GM12878 (cell line): ENCODE data around the gene ZACN. TPM values are rescaled to one million over a fixed set of nuclear protein-coding genes. Genes with fewer than 3 reads are reported as not detected.
A peak's percentile ranks its signal among the peaks of the same experiment; 100 is the strongest.

ENCODE experiments used
- ATAC-seq: fragments of 200-7000 bp; cut with Tn5 transposase; 3 replicates; pipeline ENCODE4 v1.9.1; 2020; ENCODE audit warnings: mild to moderate bottlenecking, moderate library complexity
- BruUV-seq: library from RNA; stranded (reverse); fragments of 400-500 nt; replicated peaks from 2 replicates; lab custom pipeline; 2021; lab: Mats Ljungman, UMichigan
- CTCF ChIA-PET: fragments of 300-600 bp; sonication (Branson Sonifier 250); formaldehyde crosslinking; extraction: SDS; loops from one replicate; lab custom pipeline; 2021; ENCODE audit warnings: inconsistent platforms; lab: Yijun Ruan, JAX
- POLR2A ChIA-PET: fragments of 350-600 bp; formaldehyde crosslinking; extraction: SDS; loops from one replicate; lab custom pipeline; 2021; ENCODE audit warnings: inconsistent platforms; lab: Charles Lee
- RAD21 ChIA-PET: fragments of 300-600 bp; sonication (Branson Sonifier 250); formaldehyde crosslinking; loops from one replicate; lab custom pipeline; 2023; ENCODE audit warnings: antibody characterized with exemption; ENCODE audit not compliant: unreplicated experiment; lab: Charles Lee
- SMC1A ChIA-PET: fragments of 300-600 bp; sonication (Branson Sonifier 250); formaldehyde crosslinking; loops from one replicate; lab custom pipeline; 2023; ENCODE audit not compliant: unreplicated experiment, uncharacterized antibody; lab: Charles Lee
- DNase-seq: peaks from one replicate; pipeline ENCODE4 v3.0.0-alpha.2; 2011; ENCODE audit warnings: low read depth, low spot score
- FAIRE-seq: peaks from 3 replicates; lab custom pipeline; 2011; peaks lifted over from hg19 to GRCh38; lab: Jason Lieb, UNC
- H2AFZ ChIP-seq: 2 replicates; pipeline ENCODE4 v1.6.0; 2011; ENCODE audit warnings: low read depth, low read length, control low read depth; ENCODE audit not compliant: control insufficient read depth
- H3K27ac ChIP-seq: 2 replicates; pipeline ENCODE4 v1.5.1; 2011; ENCODE audit warnings: control low read depth; ENCODE audit not compliant: control insufficient read depth, insufficient read depth
- H3K27me3 ChIP-seq, 2 experiments: replicated peaks in 1 of 2; 2 replicates each; pipeline versions ENCODE4 v1.6.0 to v1.6.1; 2011; ENCODE audit warnings: low read length in 1 of 2; ENCODE audit not compliant: control insufficient read depth in 2 of 2, insufficient read depth in 2 of 2
- H3K36me3 ChIP-seq, 2 experiments: 2 replicates each; pipeline ENCODE4 v1.5.1; 2011; ENCODE audit warnings: low read length in 1 of 2; ENCODE audit not compliant: control insufficient read depth in 2 of 2, insufficient read depth in 2 of 2
- H3K4me1 ChIP-seq: 2 replicates; pipeline ENCODE4 v1.6.1; 2011; ENCODE audit warnings: mild to moderate bottlenecking, low read length, moderate library complexity, mixed read lengths; ENCODE audit not compliant: control insufficient read depth, insufficient read depth
- H3K4me2 ChIP-seq: 2 replicates; pipeline ENCODE4 v1.6.0; 2011; ENCODE audit warnings: control low read depth; ENCODE audit not compliant: control insufficient read depth, insufficient read depth
- H3K4me3 ChIP-seq: fragments of 200-600 bp; sonication (generic); 2 replicates; pipeline ENCODE4 v1.5.1; 2016
- H3K79me2 ChIP-seq: 2 replicates; pipeline ENCODE4 v1.6.0; 2011; ENCODE audit warnings: low read length; ENCODE audit not compliant: control insufficient read depth, insufficient read depth
- H3K9ac ChIP-seq: 2 replicates; pipeline ENCODE4 v1.8.0; 2011; ENCODE audit warnings: low read length, control low read depth, mixed read lengths; ENCODE audit not compliant: control insufficient read depth, insufficient read depth
- H3K9me3 ChIP-seq: replicated peaks from 3 replicates; pipeline ENCODE4 v1.5.1; 2011; ENCODE audit warnings: mild to moderate bottlenecking, low read length; ENCODE audit not compliant: control insufficient read depth, insufficient read depth
- H4K20me1 ChIP-seq: 2 replicates; pipeline ENCODE4 v1.6.0; 2011; ENCODE audit not compliant: control insufficient read depth, insufficient read depth
- MEF2B ChIP-seq: fragments of 450-650 bp; IDR thresholded peaks from 2 replicates; pipeline ENCODE4 v1.6.1; 2018; ENCODE audit warnings: mild to moderate bottlenecking, moderate library complexity; ENCODE audit not compliant: partially characterized antibody, poor library complexity, severe bottlenecking
- SPI1 ChIP-seq: IDR thresholded peaks from 2 replicates; pipeline ENCODE4 v1.6.1; 2011; ENCODE audit warnings: low read depth, mild to moderate bottlenecking, low read length, moderate library complexity, borderline replicate concordance; ENCODE audit not compliant: insufficient read depth
- ZNF24 ChIP-seq: fragments of 450-650 bp; IDR thresholded peaks from 2 replicates; pipeline ENCODE4 v1.6.1; 2017; ENCODE audit warnings: antibody characterized with exemption, mild to moderate bottlenecking
- WGBS: methylation state at CpG from one replicate; pipeline ENCODE4 v1.1.6; 2016; ENCODE audit warnings: low lambda C conversion rate; ENCODE audit not compliant: insufficient replicate concordance, insufficient coverage; ENCODE audit errors: missing lambda C conversion rate; 5-methylcytosine and 5-hydroxymethylcytosine counted together
- in situ Hi-C: fragments of 300-500 bp; cut with MboI; formaldehyde crosslinking; loops from 9 replicates; pipeline ENCODE4 v1.14.3; 2018; ENCODE audit warnings: mixed read lengths
- intact Hi-C: fragments of 100-400 bp; cut with micrococcal nuclease; formaldehyde crosslinking; loops from one replicate; pipeline ENCODE4 v1.14.2; 2022; ENCODE audit not compliant: unreplicated experiment
- polyA plus RNA-seq, 11 experiments: library from polyadenylated mRNA; depleted of rRNA in 4 of 11; unstranded in 6 of 11; stranded (reverse) in 5 of 11; fragments of >200 nt; fragmentation: Nextera tagmentation in 4 of 11; fragmentation: Illumina TruSeq in 1 of 11; extraction: Ambion mirVana in 4 of 11; extraction: Trizol in 1 of 11; gene quantifications; 1 replicate in 1 of 11; 2 replicates in 10 of 11; pipeline versions ENCODE4 v1.2.1 to v1.2.3, GENCODE V29; 2011 to 2016; ENCODE audit warnings: inconsistent platforms in 2 of 11, missing spikeins in 2 of 11, low read depth in 1 of 11
- total RNA-seq, 4 experiments: library from RNA; depleted of rRNA in 3 of 4; stranded (reverse); fragments of >200 nt in 3 of 4; fragmentation: Illumina TruSeq in 1 of 4; extraction: Trizol in 1 of 4; gene quantifications; 2 replicates each; pipeline versions ENCODE4 v1.2.1 to v1.2.3, GENCODE V29; 2013 to 2021
- TF ChIP-seq, protein P1 (sequence below): fragments of 450-650 bp; IDR thresholded peaks from 2 replicates; pipeline ENCODE4 v1.6.1; 2016; ENCODE audit warnings: mild to moderate bottlenecking

ZACN gene
- total and polyA plus RNA-seq, 10 of the 15 experiments (the other 5 are each of a cell fraction or from before 2014, with no cell fraction given): 0.06 to 11.3 (median 0.47) TPM; not detected in 2

DNA sequence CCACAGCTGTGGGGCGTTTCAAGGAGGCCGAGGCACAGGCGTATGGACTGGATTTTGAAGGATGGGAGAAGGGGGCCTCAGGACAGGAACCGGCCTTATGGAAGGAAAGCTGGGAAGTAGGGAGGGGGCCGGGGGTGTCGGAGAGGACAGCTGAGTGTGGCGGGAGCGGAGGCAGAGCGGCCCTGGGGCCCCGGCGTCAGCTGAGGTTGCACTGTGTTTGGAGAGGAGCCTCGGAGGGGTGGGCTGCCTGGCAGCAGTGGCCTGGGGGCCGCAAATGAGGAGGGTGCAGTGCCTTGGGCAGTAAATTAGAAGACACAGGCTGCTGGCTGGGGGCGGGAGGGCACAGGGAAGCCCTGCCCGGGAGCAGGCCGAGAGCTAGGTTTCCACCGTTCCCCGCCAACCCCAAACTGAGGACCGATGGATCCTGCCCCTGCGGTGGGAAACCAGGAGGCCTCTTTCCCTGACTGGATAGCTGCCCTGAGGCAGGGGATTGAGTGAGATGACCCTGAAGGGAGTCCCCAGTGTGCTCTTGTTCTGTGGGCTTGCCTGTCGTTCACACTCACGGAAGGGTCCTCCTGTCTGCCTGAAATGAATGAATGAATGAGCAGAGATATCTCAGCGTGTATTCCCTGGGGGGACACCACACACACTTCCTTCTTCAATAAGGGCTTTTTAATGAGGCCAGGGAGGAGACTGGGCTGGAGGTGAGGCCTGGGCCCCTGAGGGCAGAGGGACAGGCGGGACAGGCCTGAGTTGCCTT lies 43.6 kb downstream of the ZACN start:
- no TSS peak for BruUV-seq
- SMC1A ChIA-PET: interaction anchor here (0.6 to 9.0 kb wide), 12 partner anchors 23 to 161 kb away, joined by 3 to 77 read pairs (median 4); no protein-coding TSS in a partner anchor
- H3K4me2 ChIP-seq: peak overlapping the region; percentile 88; the same call in 1 of the 2 replicates
- peaks cover 6% of the 10 kb centered on the region for H3K4me1 ChIP-seq
- FAIRE-seq: no peak
- no peak overlapping the region for H2AFZ ChIP-seq
- H4K20me1 ChIP-seq: no peaks in the 10 kb centered on the region
- no peaks in the 10 kb centered on the region for H3K79me2 ChIP-seq
- H3K4me3 ChIP-seq: no peak overlapping the region
- no peak overlapping the region for H3K27ac ChIP-seq
- TF ChIP-seq ZNF24: peak; percentile 89
- TF ChIP-seq MEF2B: peak; percentile 75
- TF ChIP-seq, protein P1, sequence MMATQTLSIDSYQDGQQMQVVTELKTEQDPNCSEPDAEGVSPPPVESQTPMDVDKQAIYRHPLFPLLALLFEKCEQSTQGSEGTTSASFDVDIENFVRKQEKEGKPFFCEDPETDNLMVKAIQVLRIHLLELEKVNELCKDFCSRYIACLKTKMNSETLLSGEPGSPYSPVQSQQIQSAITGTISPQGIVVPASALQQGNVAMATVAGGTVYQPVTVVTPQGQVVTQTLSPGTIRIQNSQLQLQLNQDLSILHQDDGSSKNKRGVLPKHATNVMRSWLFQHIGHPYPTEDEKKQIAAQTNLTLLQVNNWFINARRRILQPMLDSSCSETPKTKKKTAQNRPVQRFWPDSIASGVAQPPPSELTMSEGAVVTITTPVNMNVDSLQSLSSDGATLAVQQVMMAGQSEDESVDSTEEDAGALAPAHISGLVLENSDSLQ: no peak
- 0 out of 2 replicates have a peak, but pooled peaks have one; percentile 2 for TF ChIP-seq SPI1
- no peak for ATAC-seq
- WGBS: 88% methylated on average over 22 of the region's 24 CpGs
- H3K9ac ChIP-seq: no peak overlapping the region
- RAD21 ChIA-PET: interaction anchor here (1.4 to 9.9 kb wide), 7 partner anchors 58 to 176 kb away, joined by 3 to 149 read pairs (median 14); partner anchors contain the start of gene UBALD2
- POLR2A ChIA-PET: interaction anchor here (0.9 kb wide), 1 partner anchor 146 kb away, joined by 6 read pairs; no protein-coding TSS in a partner anchor
- no peak for DNase-seq
- intact Hi-C loops: loop anchor here (10.0 kb wide), 1 partner anchor 262 kb away; the partner anchor contains the start of gene SPHK1
- H3K27me3 ChIP-seq: no peaks in the 10 kb centered on the region
- H3K9me3 ChIP-seq: no peaks in the 10 kb centered on the region
- CTCF ChIA-PET: interaction anchor here (0.7 to 18.3 kb wide), 14 partner anchors 10 to 177 kb away, joined by 3 to 316 read pairs (median 6); partner anchors contain the start of gene FOXJ1
- in situ Hi-C loops: loop anchor here (5.0 kb wide), 1 partner anchor 160 kb away; no protein-coding TSS in a partner anchor
- no peaks in the 10 kb centered on the region for H3K36me3 ChIP-seq
